ENCODE measurements around the gene OSBPL10.

DNA sequence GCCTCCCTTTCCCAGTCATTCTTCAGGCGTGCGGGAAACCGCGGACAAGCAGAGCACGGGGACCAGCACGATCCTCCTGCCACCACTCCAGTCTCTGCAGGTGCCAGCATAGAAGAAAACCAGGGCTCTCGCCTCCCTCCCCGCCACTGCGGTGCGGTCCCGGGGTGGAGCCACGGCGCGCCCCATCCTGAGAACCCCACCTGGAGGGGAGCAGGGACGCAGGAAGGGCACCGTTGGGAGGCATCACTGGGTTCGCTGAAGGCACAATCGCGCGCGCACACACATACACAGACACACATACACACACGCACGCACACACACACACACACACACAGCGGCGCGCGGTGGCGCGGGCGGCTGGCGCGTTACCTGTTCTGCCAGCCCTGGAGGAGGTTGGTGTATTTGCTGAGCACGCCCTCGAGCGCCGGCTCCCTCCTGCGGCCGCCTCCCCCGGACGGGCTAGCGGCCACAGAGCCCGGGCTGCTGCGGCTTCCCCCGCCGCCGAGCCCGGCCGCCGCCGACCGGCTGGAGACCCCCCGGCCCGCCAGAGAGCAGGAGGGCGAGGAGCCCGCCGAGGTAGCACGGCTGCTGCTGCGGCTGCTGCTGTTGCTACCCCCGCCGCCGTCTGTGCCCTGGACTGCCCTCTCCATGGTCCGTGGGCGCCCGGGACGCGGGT is 394 bp downstream of the OSBPL10 start:
- TF ChIP-seq, protein P1, sequence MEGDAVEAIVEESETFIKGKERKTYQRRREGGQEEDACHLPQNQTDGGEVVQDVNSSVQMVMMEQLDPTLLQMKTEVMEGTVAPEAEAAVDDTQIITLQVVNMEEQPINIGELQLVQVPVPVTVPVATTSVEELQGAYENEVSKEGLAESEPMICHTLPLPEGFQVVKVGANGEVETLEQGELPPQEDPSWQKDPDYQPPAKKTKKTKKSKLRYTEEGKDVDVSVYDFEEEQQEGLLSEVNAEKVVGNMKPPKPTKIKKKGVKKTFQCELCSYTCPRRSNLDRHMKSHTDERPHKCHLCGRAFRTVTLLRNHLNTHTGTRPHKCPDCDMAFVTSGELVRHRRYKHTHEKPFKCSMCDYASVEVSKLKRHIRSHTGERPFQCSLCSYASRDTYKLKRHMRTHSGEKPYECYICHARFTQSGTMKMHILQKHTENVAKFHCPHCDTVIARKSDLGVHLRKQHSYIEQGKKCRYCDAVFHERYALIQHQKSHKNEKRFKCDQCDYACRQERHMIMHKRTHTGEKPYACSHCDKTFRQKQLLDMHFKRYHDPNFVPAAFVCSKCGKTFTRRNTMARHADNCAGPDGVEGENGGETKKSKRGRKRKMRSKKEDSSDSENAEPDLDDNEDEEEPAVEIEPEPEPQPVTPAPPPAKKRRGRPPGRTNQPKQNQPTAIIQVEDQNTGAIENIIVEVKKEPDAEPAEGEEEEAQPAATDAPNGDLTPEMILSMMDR (IDR thresholded peaks at IDR 0.05): peak in 1 of 3 donors; percentile 12
- TF ChIP-seq POLR2A (IDR thresholded peaks at IDR 0.05): no peak

Measured in lower leg skin (tissue), 3 donors.